Measurements from ENCODE around the gene EFL1.
"Not testable (repeated sequence)": the region's sequence is repeated elsewhere in the genome, so short reads cannot be mapped to it uniquely, and the experiment has no call there.

Gene EFL1

GRCh38 chr15:82262422-82263026 lies at the start of gene EFL1, which contains the start of gene SAXO2:
TSS of gene EFL1 (minus strand) at chr15:82262734. CDS start at chr15:82261778, 956 bp downstream.
TSS of gene SAXO2 (plus strand) at chr15:82262818. CDS start at chr15:82262880, 62 bp downstream.
- peak; percentile 94 for DNase-seq

DNA sequence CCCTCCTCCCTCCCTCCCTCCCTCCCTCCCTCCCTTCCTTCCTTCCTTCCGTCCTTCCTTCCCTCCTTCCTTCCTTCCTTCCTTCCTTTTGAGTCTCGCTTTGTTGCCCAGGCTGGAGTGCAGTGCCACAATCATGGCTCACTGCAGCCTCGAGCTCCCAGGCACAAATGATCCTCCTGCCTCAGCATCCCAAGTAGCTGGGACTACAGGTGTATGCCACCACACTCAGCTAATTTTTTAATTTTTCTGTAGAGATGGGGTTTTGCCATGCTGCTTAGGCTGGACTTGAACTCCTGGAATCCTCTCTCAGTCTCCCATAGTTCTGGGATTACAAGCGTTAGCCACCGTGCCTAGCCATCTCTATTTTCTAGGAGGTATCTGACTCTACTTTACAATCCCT lies 48.8 kb upstream of the EFL1 start:
- not testable (repeated sequence) for DNase-seq

DNA sequence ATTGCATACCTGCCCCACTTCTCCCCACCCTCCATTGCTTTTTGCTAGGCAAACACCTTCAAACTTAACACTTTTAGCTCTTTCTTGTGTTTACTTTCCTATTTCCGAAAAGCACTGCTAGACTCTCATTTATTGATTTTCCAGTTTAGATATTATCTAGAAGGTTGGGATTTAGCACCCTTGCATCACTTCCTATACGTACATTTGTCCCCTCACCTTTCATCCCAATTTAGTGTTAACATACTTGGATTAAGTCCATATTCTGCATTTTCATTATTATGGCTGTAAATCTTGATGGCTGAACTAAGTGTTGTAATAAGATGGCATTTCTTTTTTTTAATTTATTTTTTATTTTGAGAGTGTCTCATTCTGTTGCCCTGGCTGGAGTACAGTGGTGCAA lies 47.3 kb upstream of the EFL1 start:
- DNase-seq: no peak

- no peak for DNase-seq
Measured at GRCh38 chr15:82307714-82308081, 45.2 kb upstream of the EFL1 start.

DNA sequence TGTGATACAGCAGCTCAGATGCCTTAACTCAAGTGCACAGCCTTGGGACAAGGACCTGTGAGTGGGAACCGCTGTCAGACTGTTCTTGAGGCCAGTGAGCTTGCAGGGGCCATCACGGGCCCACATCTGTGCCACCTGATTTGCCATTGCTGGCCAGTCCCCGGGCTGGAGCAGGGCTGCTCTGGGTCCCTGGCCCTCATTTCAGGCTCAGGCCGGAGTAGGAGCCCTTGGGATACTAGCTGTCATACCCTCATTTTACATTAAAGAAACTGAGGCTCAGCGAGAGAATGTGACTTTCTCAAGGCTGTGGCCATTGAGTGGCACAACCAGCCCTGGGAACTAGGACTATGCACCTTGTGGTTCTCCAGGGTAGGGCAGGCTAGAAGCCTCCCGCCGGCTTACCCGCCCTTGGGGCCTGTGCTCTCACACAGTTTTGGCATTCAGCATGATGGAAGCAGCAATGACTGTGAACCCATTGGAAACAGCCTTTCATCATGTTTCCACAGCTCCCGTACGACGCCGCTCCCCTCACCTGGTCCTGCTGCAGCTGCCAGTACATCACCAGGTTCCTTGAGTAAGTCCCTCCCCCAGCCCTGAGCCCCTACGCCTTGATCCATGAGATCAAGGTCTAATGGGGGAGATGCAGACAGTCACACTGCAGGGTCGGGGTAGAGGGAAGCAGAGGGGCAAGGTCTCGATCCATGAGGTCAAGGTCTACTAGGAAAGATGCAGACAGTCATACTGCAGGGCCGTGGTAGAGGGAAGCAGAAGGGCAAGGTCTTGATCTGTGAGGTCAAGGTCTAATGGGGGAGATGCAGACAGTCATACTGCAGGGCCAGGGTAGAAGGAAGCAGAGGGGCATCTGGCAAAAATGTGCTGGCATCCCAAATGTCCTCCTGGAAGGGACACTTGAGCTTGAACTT lies 44.5 kb upstream of the EFL1 start:
- no peak for DNase-seq

DNA sequence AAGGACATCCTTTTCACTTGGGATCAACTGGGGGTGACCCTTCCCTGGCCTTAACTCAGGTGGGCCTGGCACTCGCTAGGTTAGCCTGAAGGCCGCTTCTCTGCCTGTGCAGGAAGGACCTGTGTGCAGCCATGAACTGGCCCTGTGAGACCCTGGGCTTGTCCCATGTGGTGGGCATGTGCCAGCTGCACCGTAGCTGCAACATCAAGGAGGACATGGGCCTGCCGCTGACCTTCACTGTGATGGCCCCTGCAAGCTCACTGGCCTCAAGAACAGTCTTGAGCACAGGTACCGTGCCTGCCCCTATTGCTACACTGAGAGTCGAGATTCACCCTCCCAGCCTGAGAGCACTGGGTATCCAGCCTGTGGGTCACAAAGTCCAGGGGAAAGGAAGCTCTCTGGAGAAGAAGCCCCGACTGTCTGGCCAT lies 43.1 kb upstream of the EFL1 start:
- DNase-seq: no peak

- no peak for DNase-seq
Measured at GRCh38 chr15:82304778-82305090, 42.2 kb upstream of the EFL1 start.

GRCh38 chr15:82303956-82304777 lies 41.6 kb upstream of the EFL1 start:
- DNase-seq: no peak

GRCh38 chr15:82301296-82302016 lies 38.9 kb upstream of the EFL1 start:
- no peak for DNase-seq

GRCh38 chr15:82300883-82301282 lies 38.3 kb upstream of the EFL1 start:
- DNase-seq: no peak

GRCh38 chr15:82300326-82300725 lies 37.8 kb upstream of the EFL1 start:
- peak; percentile 17 for DNase-seq

- DNase-seq: not testable (repeated sequence)
Measured at GRCh38 chr15:82299511-82299914, 37.0 kb upstream of the EFL1 start.

GRCh38 chr15:82298520-82298919 lies 36.0 kb upstream of the EFL1 start:
- no peak for DNase-seq

GRCh38 chr15:82298032-82298431 lies 35.5 kb upstream of the EFL1 start:
- no peak for DNase-seq

GRCh38 chr15:82297546-82297945 lies 35.0 kb upstream of the EFL1 start:
- no peak for DNase-seq

GRCh38 chr15:82294061-82294690 lies 31.6 kb upstream of the EFL1 start:
- no peak for DNase-seq

DNA sequence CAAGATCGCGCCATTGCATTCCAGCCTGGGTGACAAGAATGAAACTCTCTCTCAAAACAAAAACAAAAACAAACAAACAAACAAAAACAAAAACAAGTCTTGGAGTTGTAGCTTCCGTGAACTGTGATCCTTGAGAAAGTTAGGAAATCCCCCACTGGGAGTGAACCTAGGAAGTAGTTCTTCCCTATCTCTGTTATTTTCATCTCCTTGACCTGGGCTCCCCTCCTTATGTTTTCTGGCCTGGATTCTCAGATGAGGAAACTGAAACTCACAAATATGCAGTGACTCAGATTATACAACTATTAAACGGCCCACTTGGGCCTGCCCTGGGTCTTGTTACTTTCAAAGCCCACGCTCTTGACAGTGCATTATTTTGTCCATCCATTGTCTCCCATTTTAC lies 29.7 kb upstream of the EFL1 start:
- no peak for DNase-seq

DNA sequence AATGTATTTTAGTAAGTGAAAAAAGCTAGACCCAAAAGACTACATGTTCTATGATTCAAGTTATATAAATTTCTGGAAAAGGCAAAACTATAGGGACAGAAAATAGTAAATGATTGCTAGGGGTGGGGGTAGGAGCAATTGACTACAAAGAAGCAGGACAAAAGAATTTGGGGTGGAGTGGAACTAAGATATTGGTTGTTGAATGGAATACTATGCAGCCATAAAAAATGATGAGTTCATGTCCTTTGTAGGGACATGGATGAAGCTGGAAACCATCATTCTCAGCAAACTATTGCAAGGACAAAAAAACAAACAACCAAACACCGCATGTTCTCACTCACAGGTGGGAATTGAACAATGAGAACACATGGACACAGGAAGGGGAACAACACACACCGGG lies 25.7 kb upstream of the EFL1 start:
- DNase-seq: not testable (repeated sequence)

DNA sequence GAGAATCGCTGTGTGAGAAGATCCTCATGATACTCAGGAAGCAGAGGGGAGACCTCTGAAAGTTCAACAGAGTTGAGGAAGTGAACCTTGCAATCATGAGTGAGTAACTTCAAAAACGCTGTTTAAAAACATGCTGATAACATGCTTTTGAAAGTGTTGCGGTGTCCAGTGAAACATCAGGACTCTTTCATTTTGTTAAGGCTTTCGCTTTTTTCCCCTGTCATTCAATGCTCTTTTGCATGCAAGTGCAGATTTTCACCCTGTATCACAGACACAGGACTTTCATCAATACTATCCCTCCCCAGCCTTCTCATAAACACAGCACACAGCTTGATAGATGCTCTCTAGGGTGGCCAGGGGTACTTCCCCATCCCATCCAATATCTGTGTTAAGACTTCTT lies 23.9 kb upstream of the EFL1 start:
- not testable (repeated sequence) for DNase-seq

DNA sequence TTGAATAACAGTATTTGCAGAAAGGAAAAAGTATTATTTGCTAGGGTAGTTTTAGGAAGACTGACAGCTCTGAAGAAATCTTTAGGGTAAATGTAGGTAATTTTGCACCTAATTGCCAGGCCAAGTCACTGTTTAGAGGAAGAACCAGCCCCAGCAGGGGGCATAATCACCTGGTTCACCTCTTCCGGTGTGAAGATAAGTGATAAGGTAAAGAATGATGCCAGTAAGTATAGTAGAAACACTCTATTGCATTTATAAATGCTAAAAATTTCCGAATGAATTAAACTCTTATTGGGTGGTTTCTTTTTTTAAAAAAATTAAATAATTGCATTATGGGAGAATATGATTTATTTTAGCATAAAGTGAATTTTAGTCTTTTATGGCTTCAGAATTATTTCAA lies 21.8 kb upstream of the EFL1 start:
- DNase-seq: not testable (repeated sequence)

GRCh38 chr15:82282386-82282785 lies 19.9 kb upstream of the EFL1 start:
- DNase-seq: not testable (repeated sequence)

GRCh38 chr15:82281276-82281675 lies 18.7 kb upstream of the EFL1 start:
- DNase-seq: not testable (repeated sequence)

Data from NCI-H226 (cell line).